Astrocyte of the cerebellum (primary cell): Measurements from ENCODE around the gene DIDO1.

Experiments used
- DNase-seq: peaks from one replicate; pipeline ENCODE4 v3.0.0-alpha.2; 2011; ENCODE audit warnings: low read depth
- H3K4me3 ChIP-seq: 2 replicates; pipeline ENCODE4 v1.5.1; 2011; ENCODE audit warnings: mild to moderate bottlenecking, low read depth, low read length, moderate library complexity
- in situ Hi-C: cut with HindIII; loops from 2 replicates; pipeline ENCODE4 v1.10.0; 2017; ENCODE audit warnings: low sequenced_read_pairs
- TF ChIP-seq, protein P1 (sequence below): IDR thresholded peaks from 2 replicates; pipeline ENCODE4 v1.5.1; 2012; ENCODE audit warnings: low read length, low read depth, moderate library complexity, mild to moderate bottlenecking; ENCODE audit errors: missing control alignments

Gene DIDO1

GRCh38 chr20:62914970-62915457, 11.3 kb downstream of the DIDO1 start:
- in situ Hi-C loops, result no loop called here
- DNase-seq, result no peak
- H3K4me3 ChIP-seq, result no peak overlapping the region
- TF ChIP-seq, protein P1, sequence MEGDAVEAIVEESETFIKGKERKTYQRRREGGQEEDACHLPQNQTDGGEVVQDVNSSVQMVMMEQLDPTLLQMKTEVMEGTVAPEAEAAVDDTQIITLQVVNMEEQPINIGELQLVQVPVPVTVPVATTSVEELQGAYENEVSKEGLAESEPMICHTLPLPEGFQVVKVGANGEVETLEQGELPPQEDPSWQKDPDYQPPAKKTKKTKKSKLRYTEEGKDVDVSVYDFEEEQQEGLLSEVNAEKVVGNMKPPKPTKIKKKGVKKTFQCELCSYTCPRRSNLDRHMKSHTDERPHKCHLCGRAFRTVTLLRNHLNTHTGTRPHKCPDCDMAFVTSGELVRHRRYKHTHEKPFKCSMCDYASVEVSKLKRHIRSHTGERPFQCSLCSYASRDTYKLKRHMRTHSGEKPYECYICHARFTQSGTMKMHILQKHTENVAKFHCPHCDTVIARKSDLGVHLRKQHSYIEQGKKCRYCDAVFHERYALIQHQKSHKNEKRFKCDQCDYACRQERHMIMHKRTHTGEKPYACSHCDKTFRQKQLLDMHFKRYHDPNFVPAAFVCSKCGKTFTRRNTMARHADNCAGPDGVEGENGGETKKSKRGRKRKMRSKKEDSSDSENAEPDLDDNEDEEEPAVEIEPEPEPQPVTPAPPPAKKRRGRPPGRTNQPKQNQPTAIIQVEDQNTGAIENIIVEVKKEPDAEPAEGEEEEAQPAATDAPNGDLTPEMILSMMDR, result no peak

GRCh38 chr20:62914436-62914835, 11.9 kb downstream of the DIDO1 start:
- no peak overlapping the region for H3K4me3 ChIP-seq
- in situ Hi-C loops, result no loop called here
- no peak for DNase-seq
- TF ChIP-seq, protein P1, result no peak

DNA sequence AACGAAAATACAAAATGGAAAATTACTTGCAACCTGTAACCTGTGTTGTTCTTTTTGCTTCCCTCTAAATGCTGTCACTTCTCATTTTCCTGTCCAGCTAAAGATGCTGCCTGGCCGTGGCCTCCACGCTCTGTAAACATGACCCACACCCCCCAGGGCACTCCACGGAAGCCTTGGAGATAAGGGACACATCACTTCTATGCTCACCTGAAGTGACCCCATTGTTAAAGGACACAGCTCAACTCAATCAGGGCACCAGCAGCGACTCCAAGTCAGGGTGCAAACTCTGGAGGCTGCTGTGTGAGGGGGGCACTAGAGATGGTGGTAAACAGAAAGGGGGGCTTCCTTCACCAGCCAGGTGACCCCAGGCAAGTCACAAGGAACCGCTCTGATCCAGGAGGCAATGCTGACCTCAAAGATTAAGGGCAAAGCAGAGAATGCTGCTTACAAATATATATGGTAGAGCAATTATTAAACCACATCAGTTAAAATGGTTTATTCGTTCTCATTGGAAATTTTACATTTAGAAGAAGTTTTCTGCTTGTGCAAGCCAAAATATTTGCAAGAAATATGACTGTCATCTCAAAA, 13.2 kb downstream of the DIDO1 start:
- TF ChIP-seq, protein P1, result no peak
- DNase-seq, result no peak
- H3K4me3 ChIP-seq, result no peak overlapping the region
- in situ Hi-C loops, result no loop called here

DNA sequence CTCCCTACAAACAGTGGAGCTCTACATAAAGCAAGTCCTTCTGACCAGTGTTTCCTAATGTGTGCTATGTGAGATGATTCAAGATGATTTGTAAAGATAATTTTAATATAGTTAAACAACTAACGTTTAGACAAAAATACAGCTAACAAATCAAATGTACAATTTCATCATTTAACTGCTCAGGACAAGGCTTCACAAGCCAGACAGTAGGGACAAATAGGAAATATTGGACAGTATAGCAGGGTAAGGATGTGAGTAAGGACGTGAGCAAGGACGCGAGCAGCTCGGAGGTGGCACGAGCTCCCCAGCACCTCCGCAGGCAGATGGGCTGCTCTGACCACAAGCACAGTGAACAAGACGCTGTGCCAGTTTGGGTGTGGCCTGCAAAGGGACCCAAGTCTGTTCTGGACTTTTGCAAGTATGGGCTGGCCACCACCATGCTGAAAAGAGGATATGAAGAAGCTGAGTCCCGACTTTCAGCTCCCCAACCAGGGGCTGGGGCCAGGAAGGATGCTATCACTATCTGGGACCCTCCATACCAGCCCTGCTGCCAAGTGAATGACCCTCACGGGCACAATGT, 14.5 kb downstream of the DIDO1 start:
- in situ Hi-C loops, result no loop called here

DNA sequence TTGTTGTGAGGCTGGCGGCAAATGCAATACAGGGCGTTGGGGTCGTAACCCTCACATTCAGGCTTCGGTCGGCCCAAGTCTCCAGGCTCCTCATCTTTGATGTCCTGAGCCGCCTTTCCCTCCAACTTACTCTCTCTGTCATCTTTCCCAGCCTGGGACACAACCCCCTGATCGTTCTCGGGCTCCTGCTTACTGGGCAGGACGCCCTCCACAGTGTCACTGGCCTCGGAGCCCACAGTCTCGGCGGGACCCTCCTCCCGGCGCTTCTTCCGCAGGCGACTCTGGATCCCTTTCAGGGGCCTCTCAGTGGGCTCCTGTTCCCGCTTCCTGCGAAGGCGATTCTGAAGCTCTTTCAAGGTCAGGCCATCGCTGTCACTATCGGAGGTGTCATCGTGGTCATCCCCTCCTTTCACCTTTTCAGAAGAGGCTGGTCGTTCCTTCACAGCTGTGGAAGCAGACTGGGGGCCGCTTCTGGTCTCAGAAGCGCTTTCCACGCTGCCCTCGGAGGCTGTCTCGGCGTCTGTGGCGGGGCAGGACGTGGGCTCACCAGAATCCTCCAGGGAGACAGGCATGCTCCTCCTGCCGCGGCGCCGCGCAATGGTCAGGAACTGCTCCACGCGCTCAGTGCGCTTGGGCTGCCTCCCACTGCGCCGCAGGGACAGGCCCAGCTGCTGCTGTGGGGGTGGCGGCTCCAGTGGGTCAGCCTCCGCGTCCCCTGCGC, 15.4 kb downstream of the DIDO1 start:
- TF ChIP-seq, protein P1, result no peak
- in situ Hi-C loops, result no loop called here
- no peak overlapping the region for H3K4me3 ChIP-seq
- no peak for DNase-seq

More for the DNA sequence above, 14.5 kb downstream of the DIDO1 start:
- no peak for DNase-seq
- TF ChIP-seq, protein P1, result no peak
- no peak overlapping the region for H3K4me3 ChIP-seq

- in situ Hi-C loops, result no loop called here
- TF ChIP-seq, protein P1, result no peak
- no peak for DNase-seq
- no peak overlapping the region for H3K4me3 ChIP-seq
These were observed 16.0 kb downstream of the DIDO1 start for GRCh38 chr20:62910217-62910766.
